OCI-LY7 (cell line): Measurements from ENCODE around the gene ALK. TPM values are rescaled to one million over a fixed set of nuclear protein-coding genes. Genes with fewer than 3 reads are reported as not detected.

Experiments used
- BruUV-seq: library from RNA; stranded (reverse); fragments of 400-500 nt; replicated peaks from 2 replicates; lab custom pipeline; 2021; lab: Mats Ljungman, UMichigan
- CTCF ChIA-PET: fragments of 300-600 bp; sonication (Branson Sonifier 250); formaldehyde crosslinking; loops from one replicate; lab custom pipeline; 2022; ENCODE audit warnings: antibody characterized with exemption; ENCODE audit not compliant: unreplicated experiment; lab: Charles Lee
- POLR2A ChIA-PET: fragments of 300-600 bp; sonication (Branson Sonifier 250); formaldehyde crosslinking; loops from one replicate; lab custom pipeline; 2022; ENCODE audit warnings: antibody characterized with exemption; lab: Charles Lee
- DNase-seq: peaks from one replicate; pipeline ENCODE4 v3.0.0-alpha.2; 2015; ENCODE audit warnings: low spot score
- H2AFZ ChIP-seq: fragments of 200-600 bp; sonication (generic), shearing (Covaris generic); 2 replicates; pipeline ENCODE4 v1.6.1; 2014; ENCODE audit warnings: mild to moderate bottlenecking, antibody characterized with exemption, low read length, moderate library complexity
- H3K27ac ChIP-seq: fragments of 200-600 bp; sonication (generic); 2 replicates; pipeline ENCODE4 v1.5.1; 2014; ENCODE audit warnings: mixed run types, low read depth, mild to moderate bottlenecking, moderate library complexity, low read length, inconsistent platforms; ENCODE audit not compliant: poor library complexity, severe bottlenecking
- H3K36me3 ChIP-seq: fragments of 200-600 bp; sonication (generic); 2 replicates; pipeline ENCODE4 v1.6.1; 2014; ENCODE audit warnings: mild to moderate bottlenecking, antibody characterized with exemption, low read length, moderate library complexity, mixed read lengths; ENCODE audit not compliant: insufficient read depth
- H3K4me1 ChIP-seq: fragments of 200-600 bp; sonication (generic); 2 replicates; pipeline ENCODE4 v1.5.1; 2014; ENCODE audit warnings: mild to moderate bottlenecking, low read length; ENCODE audit not compliant: insufficient read depth, poor library complexity, severe bottlenecking
- H3K4me2 ChIP-seq: fragments of 200-600 bp; sonication (generic); 2 replicates; pipeline ENCODE4 v1.6.1; 2014; ENCODE audit warnings: mild to moderate bottlenecking, low read length
- H3K4me3 ChIP-seq: fragments of 200-600 bp; sonication (generic); 2 replicates; pipeline ENCODE4 v1.5.1; 2014; ENCODE audit warnings: mild to moderate bottlenecking, low read depth, low read length; ENCODE audit not compliant: poor library complexity, severe bottlenecking
- H3K79me2 ChIP-seq: fragments of 200-600 bp; sonication (generic); 2 replicates; pipeline ENCODE4 v1.6.1; 2016; ENCODE audit warnings: low read depth, mild to moderate bottlenecking, low read length, moderate library complexity, mixed read lengths; ENCODE audit not compliant: insufficient read depth
- H3K9me2 ChIP-seq: fragments of 200-600 bp; sonication (generic); 2 replicates; pipeline ENCODE4 v1.6.1; 2016; ENCODE audit warnings: mild to moderate bottlenecking, low read length, mixed read lengths; ENCODE audit not compliant: insufficient read depth
- H3K9me3 ChIP-seq: fragments of 200-600 bp; sonication (generic); 2 replicates; pipeline ENCODE4 v1.6.1; 2014; ENCODE audit warnings: mild to moderate bottlenecking, mixed run types, low read length, mixed read lengths
- H4K20me1 ChIP-seq: fragments of 200-600 bp; sonication (generic); 2 replicates; pipeline ENCODE4 v1.6.1; 2014; ENCODE audit warnings: mild to moderate bottlenecking, antibody characterized with exemption, low read length, moderate library complexity, mixed read lengths; ENCODE audit not compliant: insufficient read depth
- CTCF ChIP-seq: fragments of 200-600 bp; sonication (generic); conservative IDR thresholded peaks from 2 replicates; pipeline ENCODE4 v1.5.1; 2014; ENCODE audit warnings: mild to moderate bottlenecking, antibody characterized with exemption, low read length, moderate library complexity, mixed read lengths
- EZH2phosphoT487 ChIP-seq: fragments of 200-600 bp; sonication (generic); IDR thresholded peaks from 2 replicates; pipeline ENCODE4 v1.6.1; 2018; ENCODE audit warnings: low read depth, borderline replicate concordance, mild to moderate bottlenecking, mixed run types, antibody characterized with exemption, low read length, moderate library complexity, mixed read lengths
- intact Hi-C: fragments of 100-400 bp; cut with micrococcal nuclease; formaldehyde crosslinking; loops from one replicate; pipeline ENCODE4 v1.10.0; 2022; ENCODE audit not compliant: unreplicated experiment
- total RNA-seq, 2 experiments: library from RNA; depleted of rRNA in 1 of 2; stranded (reverse); fragments of >200 nt in 1 of 2; shearing (Covaris generic) in 1 of 2; gene quantifications; 2 replicates each; pipeline ENCODE4 v1.2.3, GENCODE V29; 2014 to 2022

The ALK gene
- total RNA-seq, 2 experiments from 2014 or later: 0.09 TPM; not detected in 1

DNA sequence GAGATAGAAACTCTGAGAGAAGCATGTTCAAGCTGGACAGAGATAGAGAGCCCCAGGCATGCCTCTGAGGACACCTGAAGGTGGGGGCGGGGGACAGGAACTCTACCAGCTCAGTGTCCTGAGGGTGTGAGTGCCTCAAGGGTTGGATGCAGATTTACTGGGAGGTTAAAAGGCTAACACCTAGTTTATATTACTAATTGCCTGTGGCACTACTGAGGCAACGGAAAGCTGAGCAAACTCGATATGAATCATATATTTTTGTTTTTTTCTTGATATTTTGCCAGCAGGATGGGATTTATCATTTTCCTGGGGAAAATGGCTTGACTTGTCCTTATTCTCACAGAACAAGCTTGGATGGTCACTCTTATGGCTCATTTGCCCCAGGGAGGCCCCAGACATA is 319.5 kb downstream of the ALK start:
- H2AFZ ChIP-seq: no peak overlapping the region
- no peaks in the 10 kb centered on the region for H3K9me2 ChIP-seq
- TF ChIP-seq EZH2phosphoT487 (no peak), CTCF (no peak)
- ChIA-PET POLR2A (no interaction called here), CTCF (no interaction called here)
- DNase-seq: no peak
- H3K9me3 ChIP-seq: no peaks in the 10 kb centered on the region
- H3K4me2 ChIP-seq: no peak overlapping the region
- BruUV-seq: no TSS peak
- H3K27ac ChIP-seq: no peak overlapping the region
- H3K36me3 ChIP-seq: no peaks in the 10 kb centered on the region
- intact Hi-C loops: no loop called here
- no peak overlapping the region for H3K4me3 ChIP-seq
- no peaks in the 10 kb centered on the region for H3K79me2 ChIP-seq
- H4K20me1 ChIP-seq: no peaks in the 10 kb centered on the region
- H3K4me1 ChIP-seq: no peaks in the 10 kb centered on the region

DNA sequence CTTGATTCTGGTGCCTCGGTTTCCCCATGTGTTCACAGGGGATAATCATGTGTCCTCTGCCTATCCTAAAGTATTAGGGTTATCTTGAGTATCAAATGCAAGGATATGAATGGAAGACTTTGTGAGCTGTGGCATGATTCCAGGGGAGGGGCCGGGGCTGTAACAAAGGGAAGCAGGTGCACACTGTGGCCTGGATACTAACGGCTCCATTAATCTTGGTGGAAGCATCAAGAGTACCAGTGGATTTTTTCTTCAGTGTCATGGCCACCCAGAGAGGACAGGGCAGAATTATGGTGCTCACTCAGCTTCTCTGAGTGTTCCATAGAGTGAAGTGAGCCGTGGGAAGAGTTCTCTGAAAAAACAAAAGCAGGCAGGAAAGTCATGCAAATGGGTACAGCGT is 320.1 kb downstream of the ALK start:
- H3K4me2 ChIP-seq: no peak overlapping the region
- POLR2A ChIA-PET: no interaction called here
- H3K36me3 ChIP-seq: no peaks in the 10 kb centered on the region
- CTCF ChIA-PET: no interaction called here
- H3K79me2 ChIP-seq: no peaks in the 10 kb centered on the region
- no peaks in the 10 kb centered on the region for H3K9me3 ChIP-seq
- no peaks in the 10 kb centered on the region for H4K20me1 ChIP-seq
- H3K27ac ChIP-seq: no peak overlapping the region
- no peaks in the 10 kb centered on the region for H3K9me2 ChIP-seq
- DNase-seq: no peak
- no peak overlapping the region for H2AFZ ChIP-seq
- H3K4me1 ChIP-seq: no peaks in the 10 kb centered on the region
- BruUV-seq: no TSS peak
- intact Hi-C loops: no loop called here
- TF ChIP-seq CTCF: no peak
- no peak for TF ChIP-seq EZH2phosphoT487
- H3K4me3 ChIP-seq: no peak overlapping the region

DNA sequence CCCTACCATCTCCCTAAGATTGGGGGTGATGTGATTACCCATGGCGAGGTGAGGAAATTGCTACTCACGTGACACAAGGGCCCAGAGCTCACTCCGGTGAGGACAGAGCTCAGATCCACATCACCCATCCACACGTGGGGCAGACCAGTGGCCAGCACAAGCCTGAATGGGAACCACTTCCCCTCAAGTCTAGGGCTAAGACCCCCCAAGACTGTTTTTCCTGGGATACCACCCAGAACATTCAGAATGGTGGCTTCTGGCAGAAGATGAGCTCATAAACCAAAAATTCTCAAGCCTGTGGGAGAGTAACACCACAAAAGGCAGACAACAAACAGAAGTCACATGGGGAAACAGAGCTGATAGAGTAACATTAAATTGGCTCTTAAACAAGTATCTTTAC is 321.4 kb downstream of the ALK start:
- Histone ChIP-seq H3K79me2 (no peaks in the 10 kb centered on the region), H3K4me3 (no peak overlapping the region), H3K36me3 (no peaks in the 10 kb centered on the region), H3K27ac (no peak overlapping the region), H2AFZ (no peak overlapping the region), H4K20me1 (no peaks in the 10 kb centered on the region), H3K4me1 (no peaks in the 10 kb centered on the region), H3K9me3 (no peaks in the 10 kb centered on the region), H3K9me2 (no peaks in the 10 kb centered on the region), H3K4me2 (no peak overlapping the region)
- CTCF ChIA-PET: no interaction called here
- intact Hi-C loops: no loop called here
- POLR2A ChIA-PET: interaction anchor here (0.6 kb wide), 2 partner anchors 478 to 741 kb away, joined by 4 read pairs; no protein-coding TSS in a partner anchor
- BruUV-seq: no TSS peak
- TF ChIP-seq CTCF: no peak
- TF ChIP-seq EZH2phosphoT487: no peak
- no peak for DNase-seq
